Cardiac fibroblast (primary cell): Measurements from ENCODE around the gene NLRP3.

ENCODE experiments used
- DNase-seq, 2 donors: peaks; one replicate each; pipeline versions ENCODE4 v3.0.0 to v3.0.0-alpha.2; 2010; ENCODE audit warnings: low read depth in 2 of 2
- H3K4me3 ChIP-seq, 2 donors: replicated peaks in 1 of 2; 1 replicate in 1 of 2; 2 replicates in 1 of 2; pipeline ENCODE4 v1.5.1; 2011; ENCODE audit warnings: low read depth in 2 of 2, low read length in 2 of 2, mild to moderate bottlenecking in 2 of 2, moderate library complexity in 1 of 2
- CTCF ChIP-seq: IDR thresholded peaks from one replicate; pipeline ENCODE4 v1.5.1; 2011; ENCODE audit warnings: low read depth, mild to moderate bottlenecking, low read length, inconsistent platforms

Gene NLRP3

GRCh38 chr1:247385283-247385682 lies 30.7 kb upstream of the NLRP3 start:
- no peak overlapping the region for H3K4me3 ChIP-seq
- peak; percentile 6 to 63 for DNase-seq
- no peak for TF ChIP-seq CTCF

- H3K4me3 ChIP-seq: no peak overlapping the region
- TF ChIP-seq CTCF: no peak
- no peak for DNase-seq
Observed at GRCh38 chr1:247386217-247386616, 29.8 kb upstream of the NLRP3 start.

GRCh38 chr1:247386687-247387086 lies 29.3 kb upstream of the NLRP3 start:
- peak; percentile 38 to 68 for DNase-seq
- TF ChIP-seq CTCF: no peak
- H3K4me3 ChIP-seq: no peak overlapping the region

GRCh38 chr1:247387096-247387495 lies 28.9 kb upstream of the NLRP3 start:
- no peak overlapping the region for H3K4me3 ChIP-seq
- no peak for TF ChIP-seq CTCF
- DNase-seq: no peak

GRCh38 chr1:247387565-247387964 lies 28.4 kb upstream of the NLRP3 start:
- no peak for DNase-seq
- H3K4me3 ChIP-seq: no peak overlapping the region
- TF ChIP-seq CTCF: no peak

- peak overlapping the region; percentile 13 to 30 for H3K4me3 ChIP-seq
- TF ChIP-seq CTCF: peak; percentile 97
- DNase-seq: peak; percentile 85 to 87
Observed at GRCh38 chr1:247390116-247390791, 25.7 kb upstream of the NLRP3 start.

GRCh38 chr1:247390996-247391395 lies 25.0 kb upstream of the NLRP3 start:
- H3K4me3 ChIP-seq: no peak overlapping the region
- DNase-seq: no peak
- TF ChIP-seq CTCF: no peak
